Mesendoderm (in vitro differentiated cells): ENCODE measurements around the gene RUNX3. TPM values are rescaled to one million over a fixed set of nuclear protein-coding genes. Genes with fewer than 3 reads are reported as not detected.
"Not testable (repeated sequence)": the region's sequence is repeated elsewhere in the genome, so short reads cannot be mapped to it uniquely, and the experiment has no call there.

Experiments used
- DNase-seq: peaks from one replicate; pipeline ENCODE4 v3.0.0; 2013
- H2AK5ac ChIP-seq: 2 replicates; pipeline ENCODE4 v1.6.1; 2013; ENCODE audit warnings: low read length, inconsistent platforms
- H2BK120ac ChIP-seq: 2 replicates; pipeline ENCODE4 v1.6.1; 2013; ENCODE audit warnings: low read depth, mild to moderate bottlenecking, low read length, moderate library complexity, mixed read lengths
- H2BK15ac ChIP-seq: replicated peaks from 2 replicates; pipeline ENCODE4 v1.6.1; 2013; ENCODE audit warnings: low read depth, mild to moderate bottlenecking, moderate library complexity
- H2BK5ac ChIP-seq: 2 replicates; pipeline ENCODE4 v1.6.1; 2013; ENCODE audit warnings: low read length, inconsistent platforms
- H3K18ac ChIP-seq: 2 replicates; pipeline ENCODE4 v1.6.1; 2013; ENCODE audit warnings: mild to moderate bottlenecking, low read length, mixed read lengths
- H3K23ac ChIP-seq: one replicate; pipeline ENCODE4 v1.6.1; 2013; ENCODE audit warnings: low read length
- H3K27ac ChIP-seq: 2 replicates; pipeline ENCODE4 v1.5.1; 2013; ENCODE audit warnings: low read depth, mild to moderate bottlenecking, inconsistent platforms, low read length, moderate library complexity
- H3K27me3 ChIP-seq: 2 replicates; pipeline ENCODE4 v1.6.1; 2013; ENCODE audit warnings: low read length, control low read depth, mild to moderate bottlenecking, inconsistent platforms; ENCODE audit not compliant: insufficient read depth, poor library complexity
- H3K36me3 ChIP-seq: 2 replicates; pipeline ENCODE4 v1.6.1; 2013; ENCODE audit warnings: low read length, inconsistent platforms; ENCODE audit not compliant: control insufficient read depth, insufficient read depth
- H3K4ac ChIP-seq: one replicate; pipeline ENCODE4 v1.6.1; 2013; ENCODE audit warnings: low read depth, mild to moderate bottlenecking, low read length, moderate library complexity
- H3K4me1 ChIP-seq: 2 replicates; pipeline ENCODE4 v1.6.1; 2013; ENCODE audit warnings: low read depth, low read length, inconsistent platforms; ENCODE audit not compliant: control insufficient read depth
- H3K4me2 ChIP-seq: 2 replicates; pipeline ENCODE4 v1.6.1; 2013; ENCODE audit warnings: low read length
- H3K4me3 ChIP-seq: 2 replicates; pipeline ENCODE4 v1.5.1; 2013; ENCODE audit warnings: mild to moderate bottlenecking, low read length
- H3K56ac ChIP-seq: one replicate; pipeline ENCODE4 v1.6.1; 2013; ENCODE audit warnings: low read length
- H3K79me1 ChIP-seq: 2 replicates; pipeline ENCODE4 v1.6.1; 2013; ENCODE audit warnings: low read length, inconsistent platforms
- H3K79me2 ChIP-seq: 2 replicates; pipeline ENCODE4 v1.6.1; 2013; ENCODE audit warnings: mild to moderate bottlenecking, low read length; ENCODE audit not compliant: control insufficient read depth, insufficient read depth
- H3K9ac ChIP-seq: 2 replicates; pipeline ENCODE4 v1.6.1; 2013; ENCODE audit warnings: low read length, inconsistent platforms
- H4K5ac ChIP-seq: one replicate; pipeline ENCODE4 v1.6.1; 2013; ENCODE audit warnings: low read length
- H4K8ac ChIP-seq: one replicate; pipeline ENCODE4 v1.6.1; 2013; ENCODE audit warnings: low read depth, mild to moderate bottlenecking, control low read depth, low read length, moderate library complexity
- WGBS: extraction: QIAGEN DNeasy Blood & Tissue Kit; methylation state at CpG from one replicate; pipeline ENCODE4 v1.1.7; 2013; ENCODE audit warnings: low lambda C conversion rate, missing lambda C conversion rate; ENCODE audit not compliant: insufficient coverage; ENCODE audit errors: extremely low coverage; 5-methylcytosine and 5-hydroxymethylcytosine counted together
- polyA plus RNA-seq, 2 experiments: library from polyadenylated mRNA; stranded (reverse); fragments of 200-250 nt; gene quantifications; one replicate each; pipeline ENCODE4 v1.2.3, GENCODE V29; 2013

RUNX3 gene
- polyA plus RNA-seq (2013, experiment 1 of 2) = 0.53 TPM
- 0.67 TPM for polyA plus RNA-seq (2013, experiment 2 of 2)

DNA sequence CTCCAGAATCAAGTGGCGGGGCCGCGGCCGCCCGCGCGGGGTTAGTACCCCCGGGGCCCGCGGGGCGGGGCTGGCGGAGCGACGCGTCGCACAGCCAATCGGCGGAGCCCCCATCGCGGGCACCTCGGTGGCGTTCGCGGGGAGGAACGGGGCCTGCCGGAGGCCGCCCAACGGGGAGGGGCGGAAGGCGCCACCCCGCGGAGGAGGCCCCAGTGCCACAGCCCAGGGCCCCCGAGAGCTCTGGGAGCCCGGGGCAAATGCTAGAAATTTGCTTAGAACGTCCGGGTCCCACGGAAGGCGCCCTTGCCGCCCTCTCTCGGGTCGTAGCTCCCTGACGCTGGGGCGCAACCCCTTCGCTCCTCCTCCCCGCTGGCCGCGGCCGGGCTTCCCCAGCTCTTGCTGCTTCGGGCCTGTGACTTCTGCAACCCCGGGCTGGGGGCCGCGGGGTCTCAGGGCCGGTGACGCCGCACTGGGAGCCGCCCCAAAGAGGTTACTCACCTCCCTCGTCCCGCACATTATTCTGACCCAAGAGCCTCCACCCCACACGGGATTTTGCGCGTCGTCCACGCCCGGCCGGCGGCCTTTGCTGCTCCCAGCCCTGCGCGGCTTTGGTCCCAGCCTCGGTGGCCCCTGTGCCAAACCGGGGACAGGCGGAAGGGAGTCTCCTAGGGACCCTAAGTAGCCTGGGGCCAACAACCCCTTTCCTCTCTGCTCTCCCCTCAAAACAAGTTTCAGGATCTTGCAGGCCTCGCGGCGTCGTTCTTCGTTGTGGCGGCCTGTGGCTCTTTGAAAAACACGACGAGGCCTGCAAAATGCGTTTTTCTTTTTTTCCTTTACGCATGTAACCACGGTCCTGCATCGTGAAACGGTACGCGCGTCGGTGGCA lies at the start of gene RUNX3:
Gene RUNX3 (minus strand): TSS at position 17 of the 886 bp plus-strand sequence. CDS start 408 bp downstream, outside the sequence.
- no peak within 1 kb of the TSS for H2BK5ac ChIP-seq
- WGBS = no CpG with 5 or more reads among the region's 88 CpGs
- H2BK15ac ChIP-seq = no peak within 1 kb of the TSS
- peak within 1 kb of the TSS; percentile 49 for H3K9ac ChIP-seq
- H3K23ac ChIP-seq = peak within 1 kb of the TSS; percentile 53
- H3K4me1 ChIP-seq = peaks cover 8% of the 10 kb centered on the region
- H3K79me2 ChIP-seq = no peaks in the 10 kb centered on the region
- peak; percentile 54 for DNase-seq
- H4K8ac ChIP-seq = no peak within 1 kb of the TSS
- H3K56ac ChIP-seq = peak within 1 kb of the TSS; percentile 69
- H2AK5ac ChIP-seq = no peak within 1 kb of the TSS
- H3K4me3 ChIP-seq = peak within 1 kb of the TSS; percentile 8
- no peak within 1 kb of the TSS for H3K18ac ChIP-seq
- H3K27me3 ChIP-seq = peaks cover 54% of the 10 kb centered on the region
- no peaks in the 10 kb centered on the region for H3K79me1 ChIP-seq
- no peak within 1 kb of the TSS for H3K27ac ChIP-seq
- peak within 1 kb of the TSS; percentile 74 for H3K4me2 ChIP-seq
- H4K5ac ChIP-seq = no peak within 1 kb of the TSS
- H3K36me3 ChIP-seq = no peaks in the 10 kb centered on the region
- H3K4ac ChIP-seq = no peak within 1 kb of the TSS
- no peak within 1 kb of the TSS for H2BK120ac ChIP-seq

DNA sequence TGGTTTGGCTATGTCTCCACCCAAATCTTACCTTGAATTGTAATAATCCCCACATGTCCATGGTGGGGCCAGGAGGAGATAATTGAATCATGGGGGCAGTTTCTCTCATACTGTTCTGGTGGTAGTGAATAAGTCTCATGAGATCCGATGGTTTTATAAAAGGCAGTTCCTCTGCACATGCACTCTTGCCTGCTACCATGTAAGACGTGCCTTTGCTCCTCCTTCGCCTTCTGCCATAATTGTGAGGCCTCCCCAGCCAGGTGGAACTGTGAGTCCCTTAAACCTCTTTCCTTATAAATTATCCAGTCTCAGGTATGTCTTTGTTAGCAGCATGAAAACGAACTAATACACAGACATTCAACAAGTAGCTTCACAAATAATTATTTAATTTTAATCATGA lies 49.2 kb upstream of the RUNX3 start:
- not testable (repeated sequence) for H2BK120ac ChIP-seq, DNase-seq, H3K79me2 ChIP-seq, H2AK5ac ChIP-seq, H3K36me3 ChIP-seq, H3K4ac ChIP-seq, H3K4me2 ChIP-seq, H3K56ac ChIP-seq, H3K9ac ChIP-seq, H3K27me3 ChIP-seq, H3K23ac ChIP-seq, H3K18ac ChIP-seq, H3K4me3 ChIP-seq, H3K79me1 ChIP-seq, H2BK15ac ChIP-seq, H4K5ac ChIP-seq, H3K27ac ChIP-seq, H4K8ac ChIP-seq, H3K4me1 ChIP-seq, H2BK5ac ChIP-seq
- no CpG with 5 or more reads among the region's 4 CpGs for WGBS

DNA sequence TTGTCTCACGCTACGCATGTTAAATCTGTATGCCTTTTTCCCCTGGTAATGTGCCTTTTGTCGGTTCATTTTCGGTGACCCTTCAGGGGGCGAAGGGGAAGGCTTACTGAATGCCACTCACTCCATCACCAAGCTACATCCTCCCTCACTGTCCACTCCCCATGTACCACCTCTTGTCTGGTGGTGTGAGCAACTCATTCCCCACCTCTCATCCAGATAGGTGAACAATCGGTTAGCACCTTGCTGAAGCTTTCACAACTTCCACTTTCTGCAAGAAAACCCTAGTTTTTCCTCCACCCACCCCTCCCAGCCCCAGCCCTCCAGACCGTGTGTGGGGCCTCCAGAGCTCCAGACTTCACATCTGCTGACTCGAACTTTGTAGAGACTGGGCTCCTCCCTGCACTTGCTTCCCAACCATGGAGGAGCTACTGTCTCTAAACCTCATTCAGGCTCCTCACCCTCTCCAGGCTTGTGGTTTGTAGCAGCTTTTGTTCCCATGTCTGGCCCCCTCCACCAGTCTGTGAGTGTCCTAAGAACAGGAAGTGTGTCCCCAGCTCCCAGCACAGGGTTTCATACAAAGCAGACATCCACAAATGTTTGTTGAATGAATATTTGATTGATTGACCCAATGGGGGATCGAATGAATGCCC lies 48.4 kb upstream of the RUNX3 start:
- Histone ChIP-seq H4K8ac (no peak overlapping the region), H3K4ac (no peak overlapping the region), H3K18ac (no peak overlapping the region), H3K56ac (no peak overlapping the region), H3K9ac (no peak overlapping the region), H2BK120ac (no peak overlapping the region), H3K4me3 (no peak overlapping the region), H3K4me2 (no peak overlapping the region), H3K4me1 (no peaks in the 10 kb centered on the region), H2BK15ac (no peak overlapping the region), H2AK5ac (no peak overlapping the region), H3K79me2 (no peaks in the 10 kb centered on the region), H3K27ac (no peak overlapping the region), H3K27me3 (no peaks in the 10 kb centered on the region), H2BK5ac (no peak overlapping the region), H4K5ac (no peak overlapping the region), H3K36me3 (no peaks in the 10 kb centered on the region), H3K23ac (no peak overlapping the region), H3K79me1 (no peaks in the 10 kb centered on the region)
- no CpG with 5 or more reads among the region's 9 CpGs for WGBS
- no peak for DNase-seq

DNA sequence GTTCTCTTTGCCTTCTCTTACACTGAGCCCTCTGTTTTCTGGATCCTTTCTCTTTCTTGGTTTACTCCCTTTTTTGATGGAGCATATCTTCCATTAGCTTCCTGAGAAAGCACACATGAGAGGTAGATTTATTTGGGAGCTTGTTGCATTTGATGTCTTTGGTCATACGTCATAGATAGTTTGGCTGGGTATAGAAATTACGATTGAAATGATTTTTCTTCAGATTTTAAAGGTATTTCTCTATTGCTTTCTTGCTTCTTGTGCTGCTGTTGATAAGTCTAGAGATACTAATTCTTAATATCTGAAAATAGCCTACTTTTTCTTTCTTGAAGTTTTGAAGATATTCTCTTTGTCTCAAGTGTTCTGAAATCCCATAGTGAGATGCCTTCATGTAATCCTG lies 45.3 kb upstream of the RUNX3 start:
- no peak overlapping the region for H4K8ac ChIP-seq
- no peaks in the 10 kb centered on the region for H3K79me2 ChIP-seq
- H3K18ac ChIP-seq = no peak overlapping the region
- no peak for DNase-seq
- no peak overlapping the region for H3K4me3 ChIP-seq
- WGBS = no CpG with 5 or more reads among the region's 2 CpGs
- H3K27me3 ChIP-seq = no peaks in the 10 kb centered on the region
- no peak overlapping the region for H2AK5ac ChIP-seq
- peaks cover 11% of the 10 kb centered on the region for H3K4me1 ChIP-seq
- H3K79me1 ChIP-seq = no peaks in the 10 kb centered on the region
- no peak overlapping the region for H4K5ac ChIP-seq
- no peak overlapping the region for H3K56ac ChIP-seq
- no peak overlapping the region for H2BK120ac ChIP-seq
- H3K4ac ChIP-seq = no peak overlapping the region
- H2BK15ac ChIP-seq = no peak overlapping the region
- no peaks in the 10 kb centered on the region for H3K36me3 ChIP-seq
- H3K4me2 ChIP-seq = no peak overlapping the region
- H3K9ac ChIP-seq = no peak overlapping the region
- H3K27ac ChIP-seq = no peak overlapping the region
- no peak overlapping the region for H2BK5ac ChIP-seq
- H3K23ac ChIP-seq = no peak overlapping the region

DNA sequence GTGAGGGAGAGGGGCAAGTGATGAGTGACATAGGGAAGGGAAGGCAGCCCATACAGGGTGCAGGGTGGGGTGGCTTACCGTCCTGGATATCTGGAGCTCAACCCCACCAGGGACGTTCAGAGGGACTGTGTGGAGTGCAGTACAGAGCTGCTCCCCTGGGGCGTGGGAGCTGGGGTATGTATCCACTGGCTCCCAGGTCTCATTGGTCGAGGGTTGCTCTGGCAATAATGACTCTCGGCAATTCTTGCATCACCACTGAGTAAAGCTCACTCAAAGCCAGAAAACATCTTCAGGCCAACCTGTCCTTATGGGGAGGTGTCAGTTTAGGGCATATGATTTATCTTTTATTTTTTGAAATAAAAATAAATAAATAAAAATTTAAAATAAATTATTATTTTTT lies 43.2 kb upstream of the RUNX3 start:
- WGBS = no CpG with 5 or more reads among the region's 5 CpGs
- no peak overlapping the region for H3K4ac ChIP-seq
- H3K4me2 ChIP-seq = no peak overlapping the region

More for the DNA sequence above, 43.2 kb upstream of the RUNX3 start:
- no peak for DNase-seq
- Histone ChIP-seq H3K79me1 (no peaks in the 10 kb centered on the region), H3K4me3 (no peak overlapping the region), H3K18ac (peak overlapping the region; percentile 52), H3K23ac (no peak overlapping the region), H3K27me3 (no peaks in the 10 kb centered on the region), H2BK5ac (no peak overlapping the region), H3K36me3 (no peaks in the 10 kb centered on the region), H2BK120ac (peak overlapping the region; percentile 66), H3K27ac (no peak overlapping the region), H2BK15ac (no peak overlapping the region), H3K4me1 (peaks cover 13% of the 10 kb centered on the region), H4K5ac (no peak overlapping the region), H3K56ac (no peak overlapping the region), H3K79me2 (no peaks in the 10 kb centered on the region), H2AK5ac (no peak overlapping the region), H4K8ac (no peak overlapping the region), H3K9ac (no peak overlapping the region)
